GM18507 (cell line): ENCODE results near the gene CDK4.
"Not testable (repeated sequence)": the region's sequence is repeated elsewhere in the genome, so short reads cannot be mapped to it uniquely, and the experiment has no call there.

Source experiments
- DNase-seq: peaks from one replicate; pipeline ENCODE4 v3.0.0; 2011; ENCODE audit warnings: low read depth; ENCODE audit not compliant: insufficient read length; ENCODE audit errors: extremely low spot score
- FAIRE-seq: peaks from 2 replicates; lab custom pipeline; 2011; peaks lifted over from hg19 to GRCh38; lab: Jason Lieb, UNC

Gene CDK4

DNA sequence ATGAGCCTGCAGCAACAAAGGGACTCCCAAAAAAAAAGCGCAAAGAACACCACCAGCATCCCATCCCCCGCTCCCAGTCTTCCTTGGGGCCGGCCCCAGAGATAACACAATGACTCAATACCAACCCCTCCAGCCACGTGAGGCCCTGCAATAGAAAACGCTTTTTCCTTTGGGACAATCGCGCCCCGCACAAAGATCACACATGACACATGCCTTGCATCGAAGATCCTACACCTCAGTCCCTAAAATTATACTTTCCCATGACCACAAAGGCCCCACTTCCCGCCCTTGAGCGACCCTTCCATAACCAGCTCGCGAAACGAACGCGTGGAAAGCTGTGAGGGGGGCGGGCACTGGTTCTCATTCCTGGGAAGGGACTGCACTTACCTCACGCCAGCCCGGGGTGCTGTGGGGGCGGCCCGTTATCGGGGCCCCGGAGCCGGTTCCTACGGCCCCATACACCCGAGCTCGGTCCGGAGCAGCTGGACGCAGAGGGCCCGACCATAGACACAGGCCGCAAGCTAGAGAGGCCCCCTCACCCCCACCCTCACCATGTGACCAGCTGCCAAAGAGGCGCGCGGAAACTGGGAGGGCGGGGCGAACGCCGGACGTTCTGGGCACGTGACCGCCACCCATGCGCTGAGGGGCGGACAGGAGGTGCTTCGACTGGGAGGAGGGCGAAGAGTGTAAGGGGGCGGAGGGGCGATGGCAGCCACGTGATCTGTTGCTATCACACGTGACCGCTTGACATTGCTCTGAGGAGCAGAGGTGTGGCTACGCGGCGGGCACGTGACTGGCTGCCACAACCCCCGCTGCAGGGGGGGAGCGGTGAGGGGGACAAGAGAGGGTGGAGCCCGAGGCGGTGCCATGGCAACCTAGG, at the start of gene CDK4:
TSS of gene CDK4 (minus strand) at position 523 of the 880 bp plus-strand sequence. CDS start 593 bp downstream, outside the sequence.
- FAIRE-seq (peak; percentile 99), DNase-seq (peak; percentile 94)

DNA sequence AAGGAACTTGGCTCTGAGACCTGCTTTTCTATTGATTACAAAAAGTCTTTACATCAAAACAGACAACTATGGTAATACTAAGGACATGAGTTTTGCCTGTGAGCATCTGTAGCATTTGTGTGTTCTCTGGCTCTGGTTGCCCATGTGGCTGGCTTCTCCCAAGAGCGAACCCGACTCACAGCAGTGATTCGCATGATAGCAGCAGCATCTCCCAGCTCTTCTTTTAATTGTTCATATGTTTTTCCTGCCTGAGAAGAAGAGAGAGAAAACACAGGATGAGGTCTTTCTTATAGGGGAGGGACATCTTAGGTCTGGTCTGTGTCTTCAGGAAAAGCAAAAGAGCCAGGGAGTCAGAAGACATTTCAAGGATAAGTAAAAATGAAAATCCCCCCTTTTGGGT, 48.9 kb upstream of the CDK4 start:
- FAIRE-seq (no peak), DNase-seq (no peak)

DNA sequence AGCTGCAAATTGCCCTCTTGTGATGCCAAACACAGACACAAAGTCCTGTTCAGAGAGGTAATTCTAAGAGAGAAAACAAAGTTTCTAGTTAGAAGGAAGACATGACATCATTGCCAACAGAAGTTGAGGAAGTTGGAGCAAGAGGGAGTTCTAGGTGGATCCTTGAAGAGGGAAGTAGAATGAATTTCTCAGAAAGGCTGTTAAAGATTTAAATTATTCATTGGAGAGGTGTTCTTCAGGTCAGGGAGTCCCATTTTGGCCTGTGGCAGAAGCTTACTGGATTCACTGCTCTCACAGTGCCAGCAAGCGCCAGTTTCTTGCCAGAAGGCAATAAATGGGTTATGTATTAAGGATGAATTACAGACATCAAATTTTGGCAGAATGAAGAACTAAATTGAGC, 45.8 kb upstream of the CDK4 start:
- FAIRE-seq = no peak

DNA sequence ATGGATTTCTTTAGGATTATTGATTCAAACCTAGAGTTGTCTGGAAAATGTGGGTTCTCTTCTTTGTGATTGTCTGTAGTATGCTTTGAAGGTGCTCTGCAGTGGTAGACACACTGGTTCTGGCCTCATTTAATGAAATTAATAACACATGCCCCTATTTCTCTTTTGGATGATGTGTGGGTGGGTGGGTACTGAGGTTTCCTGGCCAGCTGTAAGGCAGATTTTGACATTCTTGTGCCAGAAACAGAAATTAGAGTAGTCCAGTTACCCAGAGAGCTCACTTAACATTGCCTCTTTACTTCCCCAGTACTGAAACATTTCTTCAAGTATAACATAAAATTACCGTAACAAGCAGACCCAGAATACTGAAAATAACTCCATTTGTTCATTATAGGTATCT, 44.9 kb upstream of the CDK4 start:
- FAIRE-seq = no peak

More for the DNA sequence above, 45.8 kb upstream of the CDK4 start:
- DNase-seq = no peak

DNA sequence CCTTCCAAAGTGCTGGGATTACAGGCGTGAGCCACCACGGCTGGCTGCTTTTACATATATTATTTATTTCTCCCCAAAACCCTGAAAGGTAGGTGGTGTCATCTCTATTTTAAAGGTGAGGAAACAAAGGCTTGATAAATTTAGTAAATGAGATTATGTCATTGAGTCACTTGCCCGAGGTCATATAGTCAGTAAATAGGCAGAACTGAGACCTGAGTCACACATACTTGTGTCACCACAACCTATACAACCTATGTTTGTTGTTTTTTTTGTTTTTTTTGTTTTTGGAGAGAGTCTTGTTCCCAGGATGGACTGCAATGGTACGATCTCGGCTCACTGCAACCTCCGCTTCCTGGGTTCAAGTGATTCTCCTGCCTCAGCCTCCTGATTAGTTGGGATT, 43.2 kb upstream of the CDK4 start:
- FAIRE-seq (no peak), DNase-seq (no peak)

More for the DNA sequence above, 44.9 kb upstream of the CDK4 start:
- no peak for DNase-seq

DNA sequence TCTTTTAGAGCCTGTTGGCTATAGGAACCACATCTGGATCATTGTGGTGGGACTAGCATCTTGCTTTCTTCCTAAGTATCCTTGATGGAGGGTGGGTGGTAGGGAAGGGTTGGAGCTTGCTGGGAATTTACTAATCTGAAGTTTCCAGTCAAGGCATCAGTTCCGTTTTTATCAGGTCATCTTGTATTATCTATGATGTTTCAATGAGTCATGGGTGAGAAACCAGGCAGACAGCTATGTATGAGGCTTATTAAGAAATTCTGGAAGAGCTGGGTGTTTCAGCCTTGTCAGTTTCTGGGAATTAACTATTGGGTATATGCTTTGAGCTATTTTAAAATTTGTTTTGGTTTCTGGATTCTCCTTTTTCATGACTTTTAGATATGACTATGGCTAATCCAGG, 41.8 kb upstream of the CDK4 start:
- DNase-seq (no peak), FAIRE-seq (no peak)

DNA sequence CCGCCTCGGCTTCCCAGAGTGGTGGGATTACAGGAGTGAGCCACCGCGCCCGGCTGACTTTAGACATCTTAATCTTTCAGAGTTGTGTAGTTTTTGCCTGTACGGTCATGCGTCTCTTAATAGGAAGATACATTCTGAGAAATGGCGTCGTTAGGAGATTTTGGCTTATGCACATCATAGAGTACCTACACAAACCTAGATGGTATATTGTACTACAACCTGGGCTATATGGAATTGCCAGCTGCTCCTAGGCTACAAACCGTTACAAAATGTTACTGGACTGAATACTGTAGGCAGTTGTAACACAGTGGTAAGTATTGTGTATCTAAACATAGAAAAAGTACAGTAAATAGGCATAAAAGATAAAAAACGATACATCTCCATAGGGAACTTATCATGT, 31.8 kb upstream of the CDK4 start:
- DNase-seq (no peak), FAIRE-seq (no peak)

DNA sequence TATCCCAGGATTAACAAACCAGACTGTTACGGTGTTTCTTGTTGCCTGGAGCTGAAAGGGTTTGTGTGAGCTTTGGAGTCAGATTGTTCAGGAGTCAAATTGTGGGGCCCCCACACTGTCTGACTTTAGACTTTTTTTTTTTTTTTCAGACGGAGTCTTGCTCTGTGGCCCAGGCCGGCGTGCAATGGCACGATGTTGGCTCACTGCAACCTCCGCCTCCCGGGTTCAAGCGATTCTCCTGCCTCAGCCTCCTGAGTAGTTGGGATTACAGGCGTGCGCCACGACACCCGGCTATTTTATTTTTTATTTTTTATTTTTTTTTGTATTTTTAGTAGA, 31.3 kb upstream of the CDK4 start:
- FAIRE-seq (no peak), DNase-seq (no peak)

DNA sequence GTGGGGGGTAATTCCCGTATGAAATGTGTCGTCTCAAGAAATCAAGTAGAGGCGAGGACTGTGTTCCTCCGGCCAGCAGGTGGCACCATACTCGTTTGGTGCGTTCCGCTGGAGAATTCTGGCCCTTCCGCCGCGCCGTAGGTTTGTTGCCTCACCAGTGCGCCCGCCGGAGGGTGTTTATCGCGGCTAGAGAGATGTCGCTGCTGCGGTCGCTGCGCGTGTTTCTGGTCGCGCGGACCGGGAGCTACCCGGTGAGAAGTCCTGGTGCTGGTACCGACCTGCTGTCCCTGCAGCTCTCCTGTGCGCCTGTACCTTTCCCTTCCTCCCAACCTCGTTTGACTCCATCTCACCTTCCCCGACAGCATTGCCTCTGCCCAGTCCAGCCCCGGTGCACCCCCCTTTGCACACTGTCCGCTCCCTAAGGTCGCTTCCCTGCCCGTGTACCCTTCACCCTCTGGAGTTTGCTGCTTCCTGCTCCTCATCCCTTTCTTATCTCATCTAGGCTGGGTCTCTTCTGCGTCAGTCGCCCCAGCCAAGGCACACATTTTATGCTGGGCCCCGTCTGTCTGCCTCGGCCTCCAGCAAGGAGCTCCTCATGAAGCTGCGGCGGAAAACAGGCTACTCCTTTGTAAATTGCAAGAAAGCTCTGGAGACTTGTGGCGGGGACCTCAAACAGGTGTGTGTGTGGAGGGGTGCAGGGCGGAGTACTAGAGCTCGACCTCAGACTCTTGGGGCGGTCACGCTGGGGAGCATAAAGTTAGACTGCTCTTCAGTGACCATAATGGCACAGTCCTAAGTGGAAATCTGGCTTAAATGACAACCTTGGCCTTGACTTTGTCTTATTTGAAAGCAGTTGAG, 30.7 kb upstream of the CDK4 start, which contains the start of gene TSFM:
TSS of gene TSFM (plus strand) at position 180 of the 858 bp plus-strand sequence. CDS start at position 195, 15 bp downstream.
- FAIRE-seq = peak; percentile 92
- peak; percentile 85 for DNase-seq

DNA sequence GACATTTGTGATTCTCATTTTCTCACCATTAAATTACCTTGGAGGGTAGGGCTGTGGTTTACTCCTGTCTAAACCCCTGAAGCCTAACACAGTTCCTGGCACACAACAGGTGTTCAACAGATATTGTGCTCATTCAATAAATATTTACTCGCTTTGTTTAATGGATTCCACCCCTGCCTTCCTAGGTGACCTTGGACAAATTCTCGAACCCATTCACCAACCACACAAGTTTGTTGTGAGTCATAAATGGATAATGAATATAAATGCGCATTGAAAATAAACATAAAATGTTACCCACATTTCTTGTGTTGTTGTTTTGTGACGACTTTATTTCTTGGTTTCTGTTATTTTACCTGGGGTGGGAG, 30.1 kb upstream of the CDK4 start:
- FAIRE-seq (no peak), DNase-seq (no peak)

DNA sequence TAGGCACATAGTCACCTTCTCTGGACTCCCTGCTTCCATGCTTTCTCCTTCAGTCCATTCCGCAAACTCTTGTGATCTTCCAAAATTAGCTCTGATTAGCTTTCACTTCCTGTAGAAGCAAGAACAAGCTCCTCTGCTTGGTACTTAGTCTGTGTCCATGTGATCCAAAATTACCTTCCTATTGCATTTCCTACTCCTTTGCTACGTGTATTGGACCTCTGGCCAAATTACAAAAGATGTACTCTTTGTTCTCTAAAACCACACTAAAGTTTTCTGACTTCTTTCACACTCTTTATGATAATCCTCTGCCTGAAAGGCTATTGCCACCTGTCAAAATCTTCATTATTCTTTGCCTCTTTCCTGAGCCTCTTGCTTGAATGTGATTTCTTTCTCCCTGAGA, 29.7 kb upstream of the CDK4 start:
- FAIRE-seq (no peak), DNase-seq (no peak)

DNA sequence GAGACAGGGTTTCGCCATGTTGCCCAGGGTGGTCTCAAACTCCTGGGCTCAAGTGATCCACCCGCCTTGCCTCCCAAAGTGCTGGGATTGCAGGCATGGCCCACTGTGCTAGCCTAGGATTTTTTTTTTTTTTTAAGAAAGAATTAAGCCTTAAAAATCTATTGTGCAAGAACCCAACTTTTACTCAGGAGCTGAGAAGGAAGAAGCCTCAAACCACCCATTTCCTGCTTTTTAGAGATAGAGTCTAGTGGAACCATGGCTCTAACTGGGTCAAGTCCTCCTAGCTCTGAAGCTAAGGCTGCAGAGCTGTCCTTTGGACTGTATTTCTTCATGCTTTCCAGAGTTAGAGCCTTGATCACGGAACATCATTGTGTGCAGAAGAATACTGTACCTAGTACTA, 29.1 kb upstream of the CDK4 start:
- FAIRE-seq (no peak), DNase-seq (no peak)

DNA sequence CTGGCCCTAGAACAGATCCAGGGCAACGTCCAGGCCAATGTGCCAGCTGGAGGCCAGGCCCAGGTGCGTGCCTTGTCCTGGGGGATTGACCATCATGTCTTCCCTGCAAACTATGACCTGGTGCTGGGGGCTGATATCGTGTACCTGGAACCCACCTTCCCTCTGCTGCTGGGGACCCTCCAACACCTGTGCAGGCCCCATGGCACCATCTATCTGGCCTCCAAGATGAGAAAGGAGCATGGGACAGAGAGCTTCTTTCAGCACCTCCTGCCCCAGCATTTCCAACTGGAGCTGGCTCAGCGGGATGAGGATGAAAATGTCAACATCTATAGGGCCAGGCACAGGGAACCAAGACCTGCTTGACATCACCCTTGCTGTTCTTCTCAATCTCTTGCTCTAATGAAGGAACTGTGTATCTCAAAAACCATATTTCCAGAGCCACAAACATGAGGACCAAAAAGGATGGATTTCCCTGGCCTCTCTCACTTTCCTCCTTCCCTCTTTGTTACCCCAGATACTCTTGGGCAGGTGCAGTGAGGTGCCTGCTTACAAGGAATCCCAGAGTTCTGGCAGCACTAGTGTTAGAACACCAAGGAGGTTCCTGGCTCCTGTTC, 28.3 kb upstream of the CDK4 start:
- DNase-seq = no peak
- no peak for FAIRE-seq

DNA sequence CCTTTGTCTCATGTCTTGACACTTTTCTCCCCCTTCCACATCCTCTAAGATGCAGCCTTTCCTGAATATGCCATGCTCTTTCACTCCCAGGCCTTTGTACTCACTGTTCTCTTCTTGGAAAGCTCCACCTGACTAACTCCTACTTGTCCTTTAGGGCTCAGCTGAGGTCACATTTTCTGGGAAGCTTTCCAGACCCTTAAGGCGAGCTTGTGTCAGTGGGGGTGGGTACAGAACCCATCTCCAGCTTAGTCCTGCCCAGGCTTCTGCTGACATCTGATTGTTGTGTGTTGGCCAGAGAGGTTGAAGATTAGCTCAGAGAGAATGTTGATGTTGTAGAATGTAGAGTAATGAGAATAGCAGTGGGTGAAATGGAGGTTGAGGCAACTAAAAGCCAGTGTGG, 27.6 kb upstream of the CDK4 start:
- no peak for FAIRE-seq
- no peak for DNase-seq

DNA sequence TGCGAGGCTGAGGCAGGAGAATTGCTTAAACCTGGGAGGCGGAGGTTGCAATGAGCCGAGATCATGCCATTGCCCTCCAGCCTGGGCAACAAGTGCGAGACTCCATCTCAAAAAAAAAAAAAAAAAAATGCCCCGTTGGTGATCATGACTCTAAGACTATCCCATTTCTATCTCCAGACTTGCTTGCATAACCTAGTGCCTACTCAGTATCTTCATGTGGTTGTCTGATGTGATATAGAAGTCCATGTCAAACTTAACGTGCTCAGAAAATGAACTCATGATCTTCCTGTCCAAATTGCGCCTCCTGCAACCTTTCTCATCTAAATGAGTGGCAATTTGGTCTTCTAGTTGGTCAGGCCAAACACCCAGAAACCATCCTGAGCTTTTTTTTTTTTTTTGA, 25.8 kb upstream of the CDK4 start:
- FAIRE-seq (no peak), DNase-seq (no peak)

DNA sequence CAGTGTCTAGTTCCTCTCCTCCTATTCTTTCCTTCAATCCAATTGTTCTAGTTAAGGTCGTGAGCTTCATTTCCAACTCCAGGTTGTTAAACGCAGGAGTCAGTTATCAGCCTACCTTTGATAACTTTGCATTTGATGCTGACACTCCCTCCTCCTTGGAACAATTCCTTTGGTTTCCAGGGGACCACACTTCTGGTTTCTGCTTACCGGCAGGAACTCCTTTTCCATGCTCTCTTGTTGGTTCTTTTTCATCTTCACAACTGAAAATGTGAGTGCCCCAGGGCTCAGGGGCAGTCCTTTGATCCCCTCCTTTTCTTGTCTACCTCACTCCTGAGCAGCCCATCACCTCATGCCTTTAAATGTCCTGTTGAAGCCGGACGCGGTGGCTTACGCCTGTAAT, 25.3 kb upstream of the CDK4 start:
- no peak for DNase-seq
- FAIRE-seq = no peak

DNA sequence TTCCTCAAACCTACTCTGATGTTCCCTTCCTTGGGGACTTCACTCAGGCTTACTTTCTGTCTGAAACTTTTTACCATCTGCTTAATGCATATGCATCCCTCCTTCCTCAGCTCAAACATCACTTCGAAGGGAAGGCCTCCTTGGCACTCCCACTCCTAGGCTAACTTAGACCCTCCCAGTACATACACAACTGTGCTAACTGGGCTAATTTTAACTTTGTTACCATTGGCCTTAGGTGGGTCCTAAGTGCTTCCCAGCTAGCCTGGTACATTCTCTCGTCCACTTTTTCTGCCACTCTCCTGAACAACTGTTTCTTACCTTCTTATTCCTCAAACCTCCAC, 24.1 kb upstream of the CDK4 start:
- DNase-seq (no peak), FAIRE-seq (no peak)

DNA sequence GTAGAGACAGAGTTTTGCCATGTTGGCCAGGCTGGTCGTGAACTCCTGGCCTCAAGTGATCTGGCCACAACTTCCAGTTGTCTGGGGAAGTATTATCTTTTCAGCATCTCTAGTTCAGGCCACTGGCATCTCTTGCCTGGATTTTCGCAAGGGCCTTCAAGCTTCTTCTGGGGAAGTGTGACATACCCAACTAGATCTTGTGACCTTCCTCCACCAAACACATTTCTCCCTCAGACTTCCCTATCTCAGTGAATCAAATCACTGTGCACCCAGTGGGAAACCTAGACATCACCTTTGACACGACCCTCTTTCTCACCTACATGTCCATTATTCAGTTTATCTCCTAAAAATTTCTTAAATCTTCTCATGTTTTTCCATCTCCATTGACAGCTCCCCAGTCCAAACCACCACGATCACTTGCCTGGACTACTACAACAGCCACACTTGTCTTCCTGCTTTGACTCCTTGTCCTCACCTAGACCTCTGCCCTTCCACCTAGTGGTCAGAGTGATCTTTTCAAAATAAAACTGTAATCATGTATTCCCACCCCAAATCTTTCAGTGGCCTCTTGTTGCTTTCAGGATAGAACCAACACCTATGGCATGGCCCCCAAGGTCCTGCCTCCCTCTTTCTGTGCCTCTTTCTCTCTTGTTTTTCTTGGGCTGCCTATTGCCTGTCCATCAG, 23.6 kb upstream of the CDK4 start:
- FAIRE-seq = no peak
- DNase-seq = no peak

DNA sequence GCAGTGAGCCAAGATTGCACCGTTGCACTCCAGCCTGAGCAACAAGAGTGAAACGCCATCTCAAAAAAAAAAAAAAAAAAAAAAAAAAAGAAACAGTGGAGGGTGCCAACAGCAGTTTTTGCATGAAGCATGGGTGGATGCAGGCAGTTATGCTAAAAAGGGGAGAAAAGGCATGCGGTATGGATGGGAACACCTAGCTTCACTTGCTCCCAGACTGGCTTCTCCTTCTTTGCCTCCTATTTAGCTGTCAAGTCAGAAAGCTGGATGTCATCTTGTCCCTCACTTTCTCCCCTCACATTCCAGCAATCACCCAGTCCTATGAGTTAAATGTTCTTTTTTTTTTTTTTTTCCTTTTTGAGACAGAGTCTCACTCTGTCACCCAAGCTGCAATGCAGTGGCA, 22.9 kb upstream of the CDK4 start:
- DNase-seq = no peak
- FAIRE-seq = no peak

DNA sequence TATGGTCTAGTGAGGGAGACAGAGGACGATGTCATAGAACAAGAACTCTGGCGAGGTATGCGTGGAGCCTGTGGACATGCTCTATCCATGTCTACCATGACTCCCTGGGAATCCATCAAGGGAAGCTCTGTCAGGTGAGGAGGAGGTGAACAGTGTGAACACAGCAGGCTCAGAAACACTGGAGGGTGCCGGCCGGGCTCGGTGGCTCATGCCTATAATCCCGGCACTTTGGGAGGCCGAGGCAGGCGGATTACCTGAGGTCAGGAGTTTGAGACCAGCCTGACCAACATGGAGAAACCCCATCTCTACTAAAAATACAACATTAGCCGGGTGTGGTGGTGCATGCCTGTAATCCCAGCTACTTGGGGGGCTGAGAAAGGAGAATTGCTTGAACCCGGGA, 22.5 kb upstream of the CDK4 start:
- DNase-seq, FAIRE-seq: not testable (repeated sequence)
